RWPE2 (cell line): ENCODE results near the gene ANK2.

ENCODE experiments used
- ATAC-seq: fragments of 200-7000 bp; cut with Tn5 transposase; 3 replicates; pipeline ENCODE4 v1.9.1; 2021; ENCODE audit warnings: low read depth
- DNase-seq: peaks from one replicate; pipeline ENCODE4 v3.0.0-alpha.2; 2020; ENCODE audit warnings: low spot score
- H3K27ac ChIP-seq: fragments of 450-650 bp; 2 replicates; pipeline ENCODE4 v1.5.1; 2017; ENCODE audit warnings: mild to moderate bottlenecking; ENCODE audit not compliant: poor library complexity, severe bottlenecking
- H3K27me3 ChIP-seq: fragments of 250-450 bp; sonication (Bioruptor Pico); 2 replicates; pipeline ENCODE4 v1.5.1; 2021; ENCODE audit warnings: mild to moderate bottlenecking, moderate library complexity; ENCODE audit not compliant: insufficient read depth, poor library complexity, severe bottlenecking
- H3K36me3 ChIP-seq: fragments of 250-450 bp; sonication (Bioruptor Pico); 2 replicates; pipeline ENCODE4 v1.5.1; 2020; ENCODE audit warnings: low read depth, mild to moderate bottlenecking, moderate library complexity
- H3K4me1 ChIP-seq: fragments of 250-450 bp; sonication (Bioruptor Pico); 2 replicates; pipeline ENCODE4 v1.5.1; 2021; ENCODE audit warnings: mild to moderate bottlenecking, moderate library complexity; ENCODE audit not compliant: insufficient read depth, poor library complexity, severe bottlenecking
- H3K4me3 ChIP-seq: fragments of 250-450 bp; sonication (Bioruptor Pico); 2 replicates; pipeline ENCODE4 v1.5.1; 2021; ENCODE audit warnings: mild to moderate bottlenecking, moderate library complexity; ENCODE audit not compliant: severe bottlenecking
- H3K9me3 ChIP-seq: fragments of 250-450 bp; sonication (Bioruptor Pico); 2 replicates; pipeline ENCODE4 v1.5.1; 2021; ENCODE audit warnings: mild to moderate bottlenecking, moderate library complexity; ENCODE audit not compliant: severe bottlenecking
- CTCF ChIP-seq: fragments of 450-650 bp; IDR thresholded peaks from one replicate; pipeline ENCODE4 v1.5.1; 2017; ENCODE audit warnings: mild to moderate bottlenecking, moderate library complexity; ENCODE audit not compliant: poor library complexity, severe bottlenecking

Gene ANK2

DNA sequence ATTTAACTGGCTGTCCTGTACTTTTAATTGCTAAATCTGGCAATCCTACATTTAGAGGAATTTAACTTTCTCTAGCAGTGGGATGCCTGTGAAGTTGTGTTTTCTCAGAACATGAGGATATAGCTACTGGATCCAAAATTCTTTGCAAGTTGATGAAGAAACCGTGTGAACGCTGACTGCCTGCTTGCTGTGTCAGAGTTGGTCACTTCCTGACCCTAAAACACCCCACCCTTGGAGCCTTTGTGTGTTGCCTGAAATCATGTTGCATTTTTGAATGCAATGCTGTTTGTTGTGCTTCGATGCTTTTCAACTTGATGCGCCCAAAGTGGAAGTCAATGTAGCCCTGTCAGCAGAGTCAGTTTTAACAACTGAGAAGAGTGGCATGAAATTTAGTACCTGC lies 211.2 kb downstream of the ANK2 start:
- H3K4me1 ChIP-seq = no peaks in the 10 kb centered on the region
- H3K27ac ChIP-seq = no peak overlapping the region
- H3K36me3 ChIP-seq = no peaks in the 10 kb centered on the region
- DNase-seq = no peak
- H3K9me3 ChIP-seq = no peaks in the 10 kb centered on the region
- H3K27me3 ChIP-seq = no peaks in the 10 kb centered on the region
- no peak for TF ChIP-seq CTCF
- no peak for ATAC-seq
- H3K4me3 ChIP-seq = no peak overlapping the region

DNA sequence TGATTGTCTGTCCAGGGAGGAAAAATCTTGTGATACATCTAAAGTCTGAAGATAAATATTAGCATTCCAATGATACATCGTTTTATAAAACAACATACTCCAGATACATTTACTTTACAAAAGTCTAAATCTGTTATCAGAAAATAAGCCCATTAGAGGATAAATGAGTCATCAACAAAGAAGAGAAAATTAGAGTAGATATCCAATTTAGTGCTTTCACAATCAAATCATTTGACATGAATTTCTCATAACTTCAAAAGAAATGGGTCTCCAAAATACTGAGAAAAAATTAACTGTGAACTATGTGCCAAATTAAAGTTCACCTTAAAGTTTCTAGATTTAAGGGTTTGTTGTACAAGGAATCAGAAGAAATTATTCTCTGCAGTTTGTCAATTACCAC lies 213.8 kb downstream of the ANK2 start:
- ATAC-seq = no peak
- H3K4me1 ChIP-seq = no peaks in the 10 kb centered on the region
- no peak overlapping the region for H3K4me3 ChIP-seq
- no peak for TF ChIP-seq CTCF
- no peak for DNase-seq
- H3K27ac ChIP-seq = no peak overlapping the region
- H3K9me3 ChIP-seq = no peaks in the 10 kb centered on the region
- H3K36me3 ChIP-seq = no peaks in the 10 kb centered on the region
- no peaks in the 10 kb centered on the region for H3K27me3 ChIP-seq

DNA sequence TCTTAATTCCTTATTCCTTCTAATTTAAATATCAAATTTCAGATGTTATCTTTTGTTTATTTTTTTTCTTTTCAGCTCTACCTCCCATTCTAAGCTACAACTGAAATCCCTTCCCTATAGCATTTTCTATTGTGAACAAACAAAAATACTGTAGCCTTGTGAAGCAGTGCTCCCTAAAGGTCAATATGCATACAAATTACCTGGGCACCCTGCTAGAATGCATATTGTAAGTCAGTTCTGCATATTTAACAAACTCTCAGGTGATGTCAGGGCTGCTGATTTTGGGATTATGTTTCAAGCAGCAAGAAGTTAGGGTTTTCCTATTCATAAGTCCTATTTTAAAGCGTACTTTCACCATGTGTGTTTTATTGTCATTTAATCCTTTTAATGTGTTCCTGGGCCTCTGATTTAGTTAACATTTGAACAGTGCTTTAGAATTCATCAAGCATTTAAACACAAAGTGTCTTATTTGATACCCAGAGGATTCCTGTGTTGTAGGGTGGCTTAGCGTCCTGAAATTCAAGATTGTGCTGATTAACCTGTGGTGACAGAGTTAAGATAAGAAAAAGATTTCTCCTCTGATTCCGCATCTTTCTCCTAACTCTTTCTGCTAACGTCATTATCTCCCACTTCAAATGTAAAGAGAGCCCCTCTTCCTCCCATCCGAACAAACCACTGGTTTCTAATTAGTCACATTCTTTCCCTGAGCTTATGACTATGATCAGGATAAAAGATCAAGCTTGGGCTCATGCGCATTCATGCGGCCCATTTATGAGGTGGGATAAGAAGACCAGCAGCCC lies 221.3 kb downstream of the ANK2 start:
- no peaks in the 10 kb centered on the region for H3K27me3 ChIP-seq
- no peaks in the 10 kb centered on the region for H3K4me1 ChIP-seq
- DNase-seq = no peak
- no peaks in the 10 kb centered on the region for H3K9me3 ChIP-seq
- ATAC-seq = no peak
- H3K27ac ChIP-seq = no peak overlapping the region
- H3K36me3 ChIP-seq = no peaks in the 10 kb centered on the region
- TF ChIP-seq CTCF = no peak
- no peak overlapping the region for H3K4me3 ChIP-seq

- Histone ChIP-seq H3K4me3 (no peak overlapping the region), H3K4me1 (no peaks in the 10 kb centered on the region), H3K36me3 (no peaks in the 10 kb centered on the region), H3K27me3 (no peaks in the 10 kb centered on the region), H3K27ac (no peak overlapping the region), H3K9me3 (no peaks in the 10 kb centered on the region)
- no peak for DNase-seq
- ATAC-seq = no peak
- no peak for TF ChIP-seq CTCF
Observed at GRCh38 chr4:113272523-113272922, 223.1 kb downstream of the ANK2 start.

DNA sequence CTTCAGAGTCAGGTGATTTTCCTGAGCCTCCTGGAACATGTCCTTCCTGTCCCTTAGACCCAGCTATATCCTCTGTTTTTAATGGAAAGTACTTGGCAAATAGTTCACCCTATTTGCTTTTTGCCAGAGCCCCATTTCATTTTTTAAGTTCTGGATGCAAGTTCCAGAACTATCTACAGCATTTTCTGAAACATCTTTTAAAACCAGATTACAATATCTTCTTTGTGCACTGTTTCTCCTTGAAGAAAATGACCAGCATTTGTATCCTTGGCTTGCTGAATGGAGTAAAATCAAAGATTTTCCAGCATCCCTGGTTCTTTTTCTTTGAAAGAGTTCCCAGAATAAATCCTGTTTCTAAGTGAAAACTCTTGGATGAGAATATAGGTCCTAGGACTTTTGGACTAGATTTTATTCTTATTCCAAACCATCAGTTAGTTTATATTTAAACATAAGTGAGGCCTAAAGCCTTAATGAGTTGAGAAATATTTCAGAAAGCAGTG lies 224.3 kb downstream of the ANK2 start:
- Histone ChIP-seq H3K9me3 (no peaks in the 10 kb centered on the region), H3K36me3 (no peaks in the 10 kb centered on the region), H3K4me1 (no peaks in the 10 kb centered on the region), H3K4me3 (no peak overlapping the region), H3K27me3 (no peaks in the 10 kb centered on the region), H3K27ac (no peak overlapping the region)
- no peak for ATAC-seq
- no peak for DNase-seq
- TF ChIP-seq CTCF = no peak
